ENCODE data around the gene PFKL. TPM values are rescaled to one million over a fixed set of nuclear protein-coding genes. Genes with fewer than 3 reads are reported as not detected.

The PFKL gene
- total and polyA plus RNA-seq, 2 experiments from 2014 or later: 40.3 to 106 TPM

DNA sequence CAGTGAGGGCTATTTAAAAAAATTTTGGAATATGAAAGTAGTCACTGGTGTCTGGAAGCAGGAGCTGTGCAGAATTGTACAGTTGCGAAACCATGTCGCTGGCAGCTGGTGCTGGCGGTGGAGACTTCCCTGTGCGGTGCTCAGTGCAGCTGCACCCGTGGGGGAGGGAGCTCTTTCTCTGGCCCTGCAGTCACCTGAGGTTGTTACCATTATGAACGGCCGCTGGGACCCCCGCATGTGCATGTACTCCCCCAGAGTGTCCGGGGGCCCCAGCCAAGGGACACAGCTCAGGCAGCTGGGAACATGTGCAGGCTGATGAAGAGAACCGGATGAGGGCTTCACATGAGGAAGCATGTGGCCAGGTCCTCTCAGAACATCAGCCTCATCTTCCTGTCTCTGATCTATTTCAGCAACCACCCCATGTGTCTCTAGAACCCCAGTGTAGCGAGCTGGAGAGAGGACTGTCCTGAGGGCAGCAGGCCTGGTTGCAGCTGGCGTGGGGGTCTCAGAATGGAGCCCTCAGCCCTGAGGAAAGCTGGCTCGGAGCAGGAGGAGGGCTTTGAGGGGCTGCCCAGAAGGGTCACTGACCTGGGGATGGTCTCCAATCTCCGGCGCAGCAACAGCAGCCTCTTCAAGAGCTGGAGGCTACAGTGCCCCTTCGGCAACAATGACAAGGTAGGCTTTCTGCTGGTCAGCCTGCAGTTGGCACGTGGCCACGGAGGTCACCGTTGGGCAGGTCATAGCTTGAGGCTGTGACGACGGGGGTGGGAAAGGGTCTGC, 53.5 kb downstream of the PFKL start, which contains the start of gene TRPM2 (continued):
- no peak for TF ChIP-seq ZNF462 (CRISPR knock-in tag; IDR thresholded peaks at IDR 0.05)
- no peak for TF ChIP-seq CREB1 (CRISPR knock-in tag; IDR thresholded peaks at IDR 0.05; ENCODE audit: low read depth)
- TF ChIP-seq REST (IDR thresholded peaks at IDR 0.05; ENCODE audit: unreplicated experiment): no peak
- no peak for TF ChIP-seq NANOG (IDR thresholded peaks at IDR 0.05; ENCODE audit: borderline replicate concordance)
- TF ChIP-seq ZNF114 (CRISPR knock-in tag; IDR thresholded peaks at IDR 0.05): no peak
- no peak for TF ChIP-seq ZNF331 (CRISPR knock-in tag; IDR thresholded peaks at IDR 0.05; ENCODE audit: low read depth)
- no peak for TF ChIP-seq EZH2phosphoT487 (IDR thresholded peaks at IDR 0.05; ENCODE audit: unreplicated experiment)
- no peak for TF ChIP-seq POLR2AphosphoS5 (IDR thresholded peaks at IDR 0.05; ENCODE audit: low read depth)
- TF ChIP-seq JUNB (IDR thresholded peaks at IDR 0.05; ENCODE audit: unreplicated experiment): no peak
- TF ChIP-seq STAT1 (IDR thresholded peaks at IDR 0.05; ENCODE audit: unreplicated experiment): no peak
